Epithelial cell of proximal tubule (primary cell): Measurements from ENCODE around the gene LCE1F. TPM values are rescaled to one million over a fixed set of nuclear protein-coding genes. Genes with fewer than 3 reads are reported as not detected.

Source experiments
- DNase-seq: peaks from one replicate; pipeline ENCODE4 v3.0.0-alpha.2; 2011; ENCODE audit warnings: low read depth
- H3K4me3 ChIP-seq: 2 replicates; pipeline ENCODE4 v1.5.1; 2011; ENCODE audit warnings: low read depth, mild to moderate bottlenecking, low read length
- total RNA-seq: library from RNA; depleted of rRNA; stranded (reverse); fragments of >200 nt; gene quantifications from 2 replicates; pipeline ENCODE4 v1.2.3, GENCODE V29; 2015
- TF ChIP-seq, protein P1 (sequence below): conservative IDR thresholded peaks from 2 replicates; pipeline ENCODE4 v1.5.1; 2012; ENCODE audit warnings: low read depth, mild to moderate bottlenecking, low read length

The LCE1F gene
- total RNA-seq, 1 donor from 2014 or later, result not detected

DNA sequence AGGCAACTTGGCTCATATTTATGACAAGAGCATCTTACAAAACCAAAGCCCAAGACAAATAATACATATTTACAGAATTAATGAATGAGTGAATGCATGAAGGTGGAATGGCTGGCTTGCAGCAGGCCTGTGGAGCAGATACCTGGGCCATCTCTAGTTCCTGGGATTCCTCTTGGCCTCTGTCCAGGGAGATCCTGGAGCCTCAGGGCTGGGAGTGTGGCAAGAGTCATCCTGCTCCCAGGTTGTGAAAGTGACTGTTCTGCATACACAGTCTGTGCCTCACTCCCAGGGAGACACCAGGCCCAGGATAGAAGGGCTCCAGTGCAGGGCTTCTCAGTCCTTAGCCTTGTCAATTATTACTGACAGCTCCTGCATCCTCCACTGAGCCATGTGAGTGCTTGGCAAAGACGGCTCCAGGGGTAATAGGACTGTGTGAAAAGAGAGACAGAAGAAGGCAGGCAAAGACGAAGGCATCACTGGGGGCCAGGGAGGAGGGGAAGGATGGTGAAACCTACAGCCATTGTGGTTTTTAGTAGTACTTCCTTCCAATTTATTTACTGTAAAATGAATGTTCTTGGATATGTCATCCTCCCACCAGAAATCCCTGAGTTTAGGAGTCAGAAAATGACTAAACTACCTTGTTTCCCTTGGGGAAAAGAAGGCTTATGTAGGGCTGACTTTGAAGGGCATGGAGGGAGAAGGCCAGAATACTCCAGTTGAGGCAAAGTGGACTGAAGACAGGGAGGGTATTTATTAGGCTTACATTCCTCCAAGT is 31.4 kb upstream of the LCE1F start:
- no peak overlapping the region for H3K4me3 ChIP-seq
- no peak for DNase-seq
- TF ChIP-seq, protein P1, sequence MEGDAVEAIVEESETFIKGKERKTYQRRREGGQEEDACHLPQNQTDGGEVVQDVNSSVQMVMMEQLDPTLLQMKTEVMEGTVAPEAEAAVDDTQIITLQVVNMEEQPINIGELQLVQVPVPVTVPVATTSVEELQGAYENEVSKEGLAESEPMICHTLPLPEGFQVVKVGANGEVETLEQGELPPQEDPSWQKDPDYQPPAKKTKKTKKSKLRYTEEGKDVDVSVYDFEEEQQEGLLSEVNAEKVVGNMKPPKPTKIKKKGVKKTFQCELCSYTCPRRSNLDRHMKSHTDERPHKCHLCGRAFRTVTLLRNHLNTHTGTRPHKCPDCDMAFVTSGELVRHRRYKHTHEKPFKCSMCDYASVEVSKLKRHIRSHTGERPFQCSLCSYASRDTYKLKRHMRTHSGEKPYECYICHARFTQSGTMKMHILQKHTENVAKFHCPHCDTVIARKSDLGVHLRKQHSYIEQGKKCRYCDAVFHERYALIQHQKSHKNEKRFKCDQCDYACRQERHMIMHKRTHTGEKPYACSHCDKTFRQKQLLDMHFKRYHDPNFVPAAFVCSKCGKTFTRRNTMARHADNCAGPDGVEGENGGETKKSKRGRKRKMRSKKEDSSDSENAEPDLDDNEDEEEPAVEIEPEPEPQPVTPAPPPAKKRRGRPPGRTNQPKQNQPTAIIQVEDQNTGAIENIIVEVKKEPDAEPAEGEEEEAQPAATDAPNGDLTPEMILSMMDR, result no peak

DNA sequence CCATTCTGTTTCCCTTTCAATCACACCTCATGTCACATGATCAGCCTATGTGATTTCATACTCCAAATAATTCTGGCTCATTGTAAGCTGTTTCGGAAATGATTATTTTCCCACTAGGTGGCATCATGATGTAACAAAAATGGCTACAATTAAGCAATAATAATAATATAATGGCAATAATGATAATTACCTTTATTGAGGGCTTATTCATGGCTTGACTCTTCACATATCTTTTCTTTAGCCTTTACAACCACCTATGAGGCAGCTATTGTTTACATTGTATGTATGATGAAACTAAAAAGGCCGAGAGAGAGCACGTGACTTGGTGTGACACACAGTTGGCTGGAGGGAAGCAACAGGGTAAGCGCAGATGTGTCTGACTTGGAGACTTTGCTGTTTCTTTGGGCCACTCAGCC is 29.6 kb upstream of the LCE1F start:
- no peak overlapping the region for H3K4me3 ChIP-seq
- TF ChIP-seq, protein P1, result peak; percentile 16
- no peak for DNase-seq

DNA sequence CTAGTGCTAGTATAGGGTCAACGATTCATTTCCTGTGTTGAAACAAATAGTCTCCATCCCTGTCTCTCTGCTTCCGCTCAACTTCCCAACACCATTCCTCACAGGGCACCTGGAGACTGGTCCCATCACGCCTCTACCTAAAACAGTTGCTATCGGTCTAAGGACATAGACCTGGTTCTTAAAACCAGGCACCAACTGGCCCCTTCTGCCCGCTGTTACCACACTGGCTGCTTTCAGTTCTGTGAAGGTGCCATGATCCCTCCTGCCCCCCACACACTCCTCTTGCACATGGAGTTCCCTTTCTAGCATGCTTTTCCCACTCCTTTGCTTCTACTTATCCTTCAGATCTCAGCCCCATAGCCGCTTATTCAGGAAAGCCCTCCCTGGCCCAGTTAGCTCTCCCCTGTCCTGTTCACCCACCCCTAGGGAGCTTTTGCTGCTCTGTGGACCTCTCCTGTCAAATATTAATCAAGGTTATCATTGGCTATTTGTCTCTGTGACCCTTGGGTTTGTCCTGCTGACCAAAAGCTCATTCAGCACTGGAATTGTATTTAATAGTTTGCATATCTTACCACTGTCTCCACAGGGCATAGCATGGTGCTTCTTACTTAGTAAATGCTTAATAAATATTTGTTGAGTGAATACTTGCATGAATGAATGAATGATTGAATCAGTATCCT is 29.0 kb upstream of the LCE1F start:
- TF ChIP-seq, protein P1, result no peak
- no peak overlapping the region for H3K4me3 ChIP-seq
- DNase-seq, result no peak

DNA sequence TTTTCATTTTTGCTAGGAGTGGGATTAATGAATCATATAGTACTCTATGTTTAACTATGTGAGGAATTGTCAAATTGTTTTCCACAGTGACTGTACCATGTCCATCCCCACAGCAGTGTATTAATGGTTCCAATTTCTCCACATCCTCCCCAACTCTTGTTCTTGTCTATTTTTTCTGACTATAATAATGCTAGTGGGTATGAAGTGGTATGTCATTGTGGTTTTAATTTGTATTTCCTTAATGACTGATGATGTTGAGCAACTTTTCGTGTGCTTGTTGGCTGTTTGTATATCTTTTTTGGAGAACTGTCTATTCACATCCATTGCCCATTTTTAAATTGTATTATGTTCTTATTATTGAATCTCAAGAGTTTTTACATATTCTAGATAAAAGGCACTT is 27.1 kb upstream of the LCE1F start:
- no peak for DNase-seq
- H3K4me3 ChIP-seq, result no peak overlapping the region
- TF ChIP-seq, protein P1, result no peak

DNA sequence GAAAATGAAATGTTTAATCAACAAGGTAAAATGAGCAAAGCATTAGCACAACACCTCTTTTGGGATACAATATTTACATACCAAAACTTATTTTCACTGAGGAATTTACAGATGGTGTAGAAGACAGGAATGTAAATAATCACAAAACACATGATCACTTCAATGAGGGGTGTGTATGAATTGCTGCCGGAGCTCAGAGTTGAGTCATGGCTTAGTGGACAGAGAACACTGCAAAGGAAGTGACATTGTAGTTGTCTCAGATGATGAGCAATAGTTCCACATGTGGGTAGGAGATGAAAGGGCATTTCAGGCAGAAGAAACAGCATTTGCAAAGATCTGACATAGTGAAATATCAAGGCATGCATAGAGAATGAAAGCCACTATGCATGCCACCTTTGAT is 22.7 kb upstream of the LCE1F start:
- DNase-seq, result no peak
- TF ChIP-seq, protein P1, result no peak

DNA sequence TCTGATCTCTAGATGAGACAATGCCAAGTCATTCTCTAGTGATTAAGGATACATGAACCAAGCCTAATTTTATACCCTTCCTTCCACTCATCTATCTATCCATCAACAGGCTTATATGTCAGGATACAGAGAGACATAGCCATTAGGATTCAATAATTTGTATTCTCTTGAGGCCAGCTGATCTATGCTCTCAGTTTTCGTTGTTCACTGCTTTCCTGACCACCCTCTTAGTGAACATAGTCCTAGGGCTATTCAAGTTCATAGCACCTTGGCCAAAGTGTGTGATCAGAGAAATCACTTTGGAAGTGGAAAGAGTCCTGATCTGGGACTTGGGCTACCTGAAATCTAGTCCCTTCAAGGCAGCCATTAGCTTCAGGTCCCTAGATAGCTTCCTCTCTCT is 21.4 kb upstream of the LCE1F start:
- TF ChIP-seq, protein P1, result no peak
- no peak overlapping the region for H3K4me3 ChIP-seq
- no peak for DNase-seq

More for the DNA sequence above, 22.7 kb upstream of the LCE1F start:
- no peak overlapping the region for H3K4me3 ChIP-seq

DNA sequence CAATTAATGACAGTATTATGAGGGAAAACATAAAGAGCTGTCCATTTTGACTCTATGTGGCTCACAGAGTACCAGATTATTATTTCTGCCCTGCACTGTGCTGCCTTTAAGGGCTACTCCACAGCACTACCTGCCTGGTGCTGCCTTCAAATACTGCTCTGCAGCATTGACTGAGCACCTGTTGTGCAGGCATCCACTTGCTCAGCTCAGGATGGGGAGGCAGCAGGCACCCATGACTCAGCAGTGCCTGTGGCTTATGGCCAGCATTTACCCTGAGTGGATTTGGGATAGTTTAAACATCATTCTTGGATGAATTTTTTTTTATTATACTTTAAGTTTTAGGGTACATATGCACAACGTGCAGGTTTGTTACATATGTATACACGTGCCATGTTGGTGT is 18.1 kb upstream of the LCE1F start:
- no peak overlapping the region for H3K4me3 ChIP-seq
- TF ChIP-seq, protein P1, result no peak
- no peak for DNase-seq
